Nucleus accumbens (tissue), 56 donors: ENCODE measurements around the gene ACSS1.

Experiments used
- DNase-seq, 56 donors: peaks; one replicate each; lab custom pipeline; 2025; lab: John Stamatoyannopoulos, UW

The ACSS1 gene

GRCh38 chr20:25058051-25058846 lies at the start of gene ACSS1:
ACSS1 (minus strand) TSS chr20:25058139; CDS start chr20:25058102, 37 bp downstream.
- DNase-seq, result peak in 44 of 56 donors; percentile 23 to 84 (median 52)

- no peak for DNase-seq
These were observed 45.6 kb upstream of the ACSS1 start for GRCh38 chr20:25103526-25103925.

GRCh38 chr20:25100914-25101313 lies 43.0 kb upstream of the ACSS1 start:
- no peak for DNase-seq

GRCh38 chr20:25099601-25100140 lies 41.7 kb upstream of the ACSS1 start:
- no peak for DNase-seq

GRCh38 chr20:25097498-25097897 lies 39.6 kb upstream of the ACSS1 start:
- no peak for DNase-seq

- DNase-seq, result no peak
These were observed 32.8 kb upstream of the ACSS1 start for GRCh38 chr20:25090492-25091429.

GRCh38 chr20:25089662-25090061 lies 31.7 kb upstream of the ACSS1 start:
- no peak for DNase-seq

GRCh38 chr20:25089096-25089495 lies 31.2 kb upstream of the ACSS1 start:
- DNase-seq, result no peak

GRCh38 chr20:25088267-25088666 lies 30.3 kb upstream of the ACSS1 start:
- no peak for DNase-seq

- DNase-seq, result no peak
These were observed 29.4 kb upstream of the ACSS1 start for GRCh38 chr20:25087186-25087929.

GRCh38 chr20:25085756-25086495 lies 28.0 kb upstream of the ACSS1 start:
- DNase-seq, result no peak

GRCh38 chr20:25084626-25085187 lies 26.8 kb upstream of the ACSS1 start:
- DNase-seq, result no peak

GRCh38 chr20:25083773-25084625 lies 26.1 kb upstream of the ACSS1 start:
- peak in 1 of 56 donors; percentile 21 for DNase-seq

GRCh38 chr20:25083141-25083772 lies 25.3 kb upstream of the ACSS1 start:
- no peak for DNase-seq

GRCh38 chr20:25082498-25082873 lies 24.5 kb upstream of the ACSS1 start:
- no peak for DNase-seq

GRCh38 chr20:25081730-25082497 lies 24.0 kb upstream of the ACSS1 start, which contains the start of gene VSX1:
VSX1 (minus strand) TSS chr20:25082141; CDS start chr20:25082096, 45 bp downstream.
- DNase-seq, result no peak
